GM20000 (cell line): ENCODE measurements around the gene FBXO4.

Experiments
- DNase-seq: peaks from one replicate; pipeline ENCODE4 v3.0.0; 2012; ENCODE audit warnings: low spot score
- CTCF ChIP-seq: IDR thresholded peaks from 2 replicates; pipeline ENCODE4 v1.5.1; 2012; ENCODE audit warnings: mild to moderate bottlenecking, control low read depth; ENCODE audit errors: extremely low read depth, missing control alignments

Gene FBXO4

GRCh38 chr5:41954286-41954685, 29.2 kb downstream of the FBXO4 start:
- no peak for TF ChIP-seq CTCF
- no peak for DNase-seq

GRCh38 chr5:41955432-41956024, 30.4 kb downstream of the FBXO4 start:
- no peak for TF ChIP-seq CTCF
- DNase-seq, result no peak

- TF ChIP-seq CTCF, result no peak
- no peak for DNase-seq
These were observed 31.9 kb downstream of the FBXO4 start for GRCh38 chr5:41956943-41957342.

GRCh38 chr5:41960481-41960880, 35.4 kb downstream of the FBXO4 start:
- TF ChIP-seq CTCF, result no peak

GRCh38 chr5:41961736-41962135, 36.7 kb downstream of the FBXO4 start:
- no peak for TF ChIP-seq CTCF
- DNase-seq, result no peak

More at GRCh38 chr5:41960481-41960880, 35.4 kb downstream of the FBXO4 start:
- no peak for DNase-seq

GRCh38 chr5:41962491-41962890, 37.4 kb downstream of the FBXO4 start:
- no peak for TF ChIP-seq CTCF
- DNase-seq, result no peak

- no peak for DNase-seq
- no peak for TF ChIP-seq CTCF
These were observed 41.5 kb downstream of the FBXO4 start for GRCh38 chr5:41966401-41967105.
